Right ventricle myocardium superior (tissue), 1 donor: ENCODE measurements around the gene BCR. TPM values are rescaled to one million over a fixed set of nuclear protein-coding genes. Genes with fewer than 3 reads are reported as not detected.

ENCODE experiments used
- ATAC-seq: fragments of 200-7000 bp; cut with Tn5 transposase; one replicate; pipeline ENCODE4 v1.9.1; 2020; ENCODE audit warnings: mild to moderate bottlenecking; ENCODE audit not compliant: poor library complexity
- DNase-seq: peaks from one replicate; pipeline ENCODE4 v3.0.0-alpha.2; 2020
- intact Hi-C: fragments of 100-400 bp; cut with DNase I; formaldehyde crosslinking; loops from one replicate; pipeline ENCODE4 v1.11.2; 2022
- total RNA-seq: library from RNA; stranded (reverse); fragmentation: NEBNext Ultra II Directional; extraction: Animal tissue kit (Norgen Biotek cat#: 25700); gene quantifications from one replicate; pipeline ENCODE4 v1.2.1, GENCODE V29; 2021
- donor health status: DM: no; HTN: yes; CAD: no; lungs with severe emphysema.

The BCR gene
- total RNA-seq, 1 donor from 2014 or later: 28.2 TPM

DNA sequence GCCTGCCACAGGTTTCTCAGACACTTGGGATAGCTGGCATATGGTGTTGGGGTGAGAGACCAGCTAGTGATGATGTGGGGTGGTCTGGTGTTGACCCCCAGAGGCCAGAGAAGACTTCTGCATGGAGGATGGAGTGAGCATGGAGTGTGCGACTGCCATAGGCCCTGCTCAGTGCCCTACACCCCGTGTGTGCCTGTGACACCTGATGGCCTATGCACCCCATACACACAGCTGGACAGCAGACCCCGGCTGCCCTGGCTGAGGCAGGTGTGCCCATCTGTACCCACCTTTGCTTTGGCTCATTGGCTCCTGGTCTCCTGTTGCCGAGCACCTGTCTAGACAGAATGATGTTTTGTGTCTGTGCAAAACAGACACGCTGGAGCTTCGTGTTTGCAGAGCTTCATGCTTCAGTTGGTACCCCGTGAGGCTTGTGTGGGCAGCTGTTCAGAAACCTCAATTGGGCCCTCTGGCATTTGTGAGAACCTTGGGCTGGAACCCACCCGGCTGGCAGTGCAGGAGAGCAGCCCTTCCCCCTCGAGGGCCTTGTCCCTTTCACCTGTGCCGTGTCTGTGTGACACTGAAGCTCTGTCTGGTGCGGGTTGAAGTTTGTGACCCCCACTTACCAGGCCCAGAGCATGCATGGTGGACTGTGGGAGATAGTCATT lies 27.6 kb downstream of the BCR start:
- no peak for ATAC-seq
- no peak for DNase-seq
- intact Hi-C loops: no loop called here

DNA sequence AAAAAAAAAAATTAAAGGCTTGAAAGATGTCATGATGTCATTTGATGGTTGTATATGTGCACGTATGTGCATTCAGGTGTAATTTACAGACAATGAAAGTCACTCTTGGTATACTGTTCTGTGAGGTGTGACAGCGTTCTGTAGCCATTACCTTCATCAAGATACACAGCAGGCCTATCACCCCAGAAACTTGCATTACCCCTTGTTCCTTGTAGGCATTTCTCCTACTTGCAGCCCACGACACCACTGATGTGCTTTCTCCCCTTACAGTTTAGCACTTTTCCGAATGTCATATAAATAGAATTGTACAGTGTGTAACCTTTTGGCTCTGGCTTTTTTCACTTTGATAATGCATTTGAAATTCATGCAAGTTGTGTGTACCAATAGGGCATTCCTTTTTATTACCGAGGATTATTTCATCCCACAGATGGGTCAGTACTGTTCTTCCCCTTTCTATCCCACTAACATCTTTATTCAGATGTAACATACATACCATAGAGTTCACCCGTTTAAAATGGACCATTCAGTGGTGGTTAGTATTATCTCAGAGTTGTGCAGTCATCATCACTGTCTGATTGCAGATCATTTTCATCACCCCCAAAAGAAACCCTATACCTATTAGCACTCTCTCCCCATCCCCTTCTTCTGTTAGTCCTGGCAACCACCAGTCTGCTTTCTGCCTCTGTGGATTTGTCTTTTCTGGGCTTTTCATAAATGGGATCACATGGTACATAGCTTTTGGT lies 30.3 kb downstream of the BCR start:
- DNase-seq: no peak
- no peak for ATAC-seq
- intact Hi-C loops: no loop called here

DNA sequence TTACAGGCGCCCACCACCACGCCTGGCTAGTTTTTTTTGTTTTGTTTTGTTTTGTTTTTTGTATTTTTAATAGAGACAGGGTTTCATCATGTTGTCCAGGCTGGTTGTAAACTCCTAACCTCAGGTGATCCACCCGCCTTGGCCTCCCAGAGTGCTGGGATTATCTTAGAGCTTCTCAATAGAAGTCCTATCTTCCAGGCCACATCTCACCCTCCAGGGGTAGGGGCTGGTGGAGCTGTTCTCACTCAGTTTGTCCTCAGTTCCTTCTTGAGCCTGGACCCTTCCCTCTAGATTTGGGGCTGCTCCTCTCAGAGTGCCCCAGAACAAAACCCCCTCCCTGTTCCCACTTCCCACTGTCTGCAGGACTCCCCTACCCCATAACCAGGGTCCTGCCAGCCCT lies 31.3 kb downstream of the BCR start:
- ATAC-seq: no peak
- intact Hi-C loops: no loop called here
- DNase-seq: no peak

DNA sequence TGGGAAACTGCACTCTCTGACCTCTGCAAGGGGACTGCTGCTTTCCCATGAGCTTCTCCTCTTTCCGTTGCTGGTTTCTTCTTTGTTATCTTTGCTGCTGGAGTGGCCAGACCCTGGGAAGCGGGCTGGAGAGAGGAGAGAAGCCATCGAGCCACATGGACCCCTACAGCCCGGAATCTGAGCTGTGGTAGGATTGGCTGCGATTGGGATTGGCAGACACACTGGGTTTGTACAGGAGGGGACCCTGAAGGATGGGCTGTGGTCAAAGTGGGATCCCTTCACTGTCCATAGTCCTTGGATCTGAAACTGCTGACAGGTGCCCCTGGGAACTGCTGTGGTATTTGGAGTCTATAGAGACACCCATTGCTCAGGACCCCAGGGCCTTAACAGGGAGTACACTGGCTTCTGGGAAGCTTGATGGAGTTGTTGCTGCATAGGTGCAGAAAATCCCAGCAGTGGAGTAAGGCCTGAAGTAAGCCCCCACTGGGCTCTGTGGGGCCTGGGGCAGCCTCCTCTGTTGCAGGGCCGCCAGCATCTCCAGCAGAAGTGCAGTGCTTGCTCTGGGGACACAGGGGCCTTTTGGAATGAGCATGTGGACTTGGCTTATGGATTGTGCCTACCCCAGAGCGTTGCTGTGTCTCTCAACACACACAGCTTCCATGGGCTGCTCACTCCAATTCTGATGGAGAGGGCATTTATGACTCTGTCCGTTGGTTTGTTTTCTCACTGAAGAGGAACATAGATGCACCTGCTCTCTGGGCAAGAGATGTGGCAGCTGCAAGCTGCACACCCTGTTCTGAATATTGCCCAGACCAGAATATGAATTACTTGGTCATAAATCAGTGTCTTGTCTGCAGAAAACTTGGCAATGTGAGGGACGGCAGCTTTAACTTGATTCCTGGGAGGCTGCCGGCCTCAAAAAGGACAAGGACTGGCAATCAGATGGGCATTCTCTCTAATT lies 32.0 kb downstream of the BCR start:
- no peak for DNase-seq
- no peak for ATAC-seq
- intact Hi-C loops: no loop called here

DNA sequence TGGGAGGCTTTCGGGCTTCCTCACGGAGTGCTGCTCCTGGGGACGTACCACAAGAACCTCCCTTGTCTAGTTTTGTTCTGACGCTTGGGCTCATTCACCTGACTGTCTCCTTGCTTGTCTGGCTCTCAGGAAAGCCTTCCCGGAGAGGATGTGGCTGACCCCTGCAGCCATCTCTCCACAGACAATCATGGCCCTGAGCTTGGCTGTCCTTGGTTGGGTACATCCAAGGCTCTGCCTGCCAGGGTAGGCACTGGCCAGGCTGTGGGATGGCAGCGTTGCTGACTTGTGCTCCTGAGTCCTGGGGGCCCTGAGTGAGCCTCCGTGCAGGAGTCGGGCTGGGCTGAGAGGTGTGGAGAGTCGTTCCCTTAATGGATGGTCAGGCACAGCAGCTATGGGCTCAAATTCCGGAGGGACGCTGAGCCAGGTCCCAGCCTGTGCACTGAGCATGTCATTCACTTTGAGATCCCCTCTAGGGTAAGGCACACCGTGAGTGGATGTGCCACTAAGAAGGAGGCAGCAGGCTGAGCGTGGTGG lies 32.8 kb downstream of the BCR start:
- intact Hi-C loops: no loop called here
- ATAC-seq: no peak

DNA sequence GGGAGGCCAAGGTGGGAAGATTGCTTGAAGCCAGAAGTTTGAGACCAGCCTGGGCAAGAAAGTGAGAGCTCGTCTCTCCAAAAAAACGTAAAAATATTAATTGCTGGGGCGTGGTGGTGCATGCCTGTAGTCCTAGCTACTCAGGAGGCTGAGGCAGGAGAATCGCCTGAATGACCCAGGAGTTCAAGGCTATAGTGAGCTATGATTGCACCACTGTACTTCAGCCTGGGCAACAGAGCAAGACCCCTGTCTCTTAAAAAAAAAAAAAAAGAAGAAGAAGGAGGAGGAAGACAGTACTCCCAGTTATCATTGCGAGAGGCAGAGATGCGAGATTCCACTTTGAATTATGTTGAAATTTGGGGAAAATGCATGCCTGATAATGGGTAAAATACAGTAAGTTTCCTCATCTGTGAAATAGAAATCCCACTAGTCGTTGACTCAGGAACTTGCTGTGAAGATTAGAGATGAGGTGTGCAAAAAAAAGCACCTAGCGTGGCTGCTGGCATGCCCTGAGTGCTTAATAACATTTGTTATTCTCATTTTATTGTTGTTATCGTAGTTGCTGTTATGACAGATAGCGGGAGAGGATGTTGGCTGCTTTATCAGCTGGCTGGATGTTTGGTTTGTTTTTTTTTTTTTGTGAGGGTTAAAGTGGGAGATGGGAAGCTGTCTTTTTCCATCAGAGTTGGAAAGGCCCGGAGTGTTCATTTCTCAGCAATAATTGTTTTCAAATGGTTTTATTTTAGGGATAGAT lies 33.4 kb downstream of the BCR start:
- ATAC-seq (no peak), DNase-seq (no peak)
- intact Hi-C loops: no loop called here

More for the DNA sequence above, 32.8 kb downstream of the BCR start:
- DNase-seq: no peak

DNA sequence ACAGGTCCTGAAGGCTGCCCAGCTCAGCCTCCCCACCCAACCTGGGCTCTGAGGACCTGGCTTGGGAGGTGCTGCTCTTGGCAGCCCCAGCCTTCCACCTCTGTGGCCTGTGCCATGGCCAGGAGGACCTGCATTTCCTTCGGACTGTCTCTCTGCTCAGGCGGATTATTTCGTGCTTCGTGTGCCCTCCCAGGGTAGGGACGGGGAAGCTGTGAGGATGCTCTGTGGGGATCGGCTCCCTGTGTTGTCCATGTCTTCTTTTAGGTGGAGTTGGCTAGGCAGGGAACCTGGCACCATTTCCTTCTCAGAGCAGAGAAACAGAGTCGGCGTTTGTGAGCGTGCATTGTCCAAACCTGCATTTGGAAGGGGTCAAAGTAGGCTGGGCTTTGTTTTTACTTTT lies 34.1 kb downstream of the BCR start:
- no peak for ATAC-seq
- intact Hi-C loops: no loop called here
- DNase-seq: no peak

DNA sequence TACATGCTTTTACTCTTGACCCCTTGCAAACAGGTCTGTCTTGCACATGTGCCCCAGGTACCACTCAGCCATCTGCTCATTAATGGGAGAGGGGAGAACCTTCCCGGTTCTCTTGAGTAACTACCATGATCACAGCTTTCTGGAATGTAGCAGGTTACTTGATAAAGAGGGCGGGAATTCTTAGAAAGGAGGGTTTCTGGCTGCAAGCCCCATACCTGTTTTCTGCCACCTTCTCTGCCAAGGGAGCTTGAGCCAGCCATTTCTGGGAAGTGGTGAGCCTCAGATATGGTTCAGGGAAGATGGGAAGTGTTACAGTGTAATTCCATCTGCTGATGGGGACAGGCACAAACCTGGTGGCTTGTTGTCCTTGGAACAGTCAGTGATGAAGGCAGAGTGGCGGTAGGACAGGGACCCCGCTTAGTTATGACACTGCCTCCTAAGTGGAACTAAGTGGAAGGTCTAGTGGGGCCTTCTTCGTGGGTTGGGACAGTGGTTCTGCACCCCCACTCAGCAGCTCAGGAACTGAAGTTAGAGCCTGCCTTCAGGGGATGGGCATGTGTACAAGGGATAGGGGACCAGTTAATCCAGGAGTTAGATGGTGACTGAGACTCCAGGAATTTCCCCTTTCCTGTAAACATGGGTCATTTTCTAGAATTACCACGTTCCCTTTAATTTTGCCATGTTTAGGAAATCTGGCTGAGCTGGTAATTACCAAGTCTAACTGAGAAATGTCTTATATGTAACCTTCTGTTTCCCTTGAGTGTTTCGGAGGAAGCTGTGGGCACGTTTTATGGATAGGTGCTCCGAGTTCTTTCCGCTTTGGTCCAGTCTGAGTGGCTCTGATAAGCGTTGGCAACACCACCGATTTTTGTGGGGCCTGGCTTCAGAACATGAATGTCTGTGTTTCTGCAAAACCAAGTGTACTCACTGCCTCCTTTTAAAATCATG lies 35.3 kb downstream of the BCR start:
- intact Hi-C loops: no loop called here
- ATAC-seq (peak; percentile 48), DNase-seq (no peak)

DNA sequence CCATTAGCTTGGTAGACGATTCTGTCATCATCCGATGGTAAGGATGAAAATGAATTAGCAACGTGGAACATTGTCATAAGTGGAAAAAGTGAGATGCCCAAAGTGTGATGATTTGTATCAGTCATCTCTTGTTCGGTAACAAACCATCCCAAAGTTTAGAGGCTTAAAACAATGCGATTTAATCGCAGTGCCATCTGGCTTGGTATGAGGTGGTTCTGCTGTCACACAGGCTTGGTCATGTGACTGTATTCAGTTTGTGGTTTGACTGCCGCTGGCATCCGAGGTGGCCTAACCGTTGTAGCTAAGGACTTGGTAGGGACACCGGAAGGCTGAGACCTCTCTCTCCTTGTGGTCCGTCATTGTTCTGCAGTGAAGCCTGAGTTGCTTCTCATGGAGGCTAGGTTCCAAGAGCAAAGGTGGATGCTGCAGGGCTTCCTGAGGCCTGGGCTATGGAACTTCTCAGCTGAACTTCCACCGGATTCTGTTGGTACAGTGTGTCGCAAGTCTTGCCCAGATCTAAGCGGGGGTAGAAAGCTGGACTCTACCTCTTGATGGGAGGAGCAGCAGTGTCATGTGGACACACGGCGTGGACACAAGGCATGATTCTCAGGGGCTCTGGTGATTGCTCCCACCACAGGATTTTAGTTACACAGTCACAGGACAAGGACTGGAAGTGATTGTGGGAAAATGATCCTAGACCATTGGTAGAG lies 36.3 kb downstream of the BCR start:
- DNase-seq (no peak), ATAC-seq (no peak)
- intact Hi-C loops: no loop called here

DNA sequence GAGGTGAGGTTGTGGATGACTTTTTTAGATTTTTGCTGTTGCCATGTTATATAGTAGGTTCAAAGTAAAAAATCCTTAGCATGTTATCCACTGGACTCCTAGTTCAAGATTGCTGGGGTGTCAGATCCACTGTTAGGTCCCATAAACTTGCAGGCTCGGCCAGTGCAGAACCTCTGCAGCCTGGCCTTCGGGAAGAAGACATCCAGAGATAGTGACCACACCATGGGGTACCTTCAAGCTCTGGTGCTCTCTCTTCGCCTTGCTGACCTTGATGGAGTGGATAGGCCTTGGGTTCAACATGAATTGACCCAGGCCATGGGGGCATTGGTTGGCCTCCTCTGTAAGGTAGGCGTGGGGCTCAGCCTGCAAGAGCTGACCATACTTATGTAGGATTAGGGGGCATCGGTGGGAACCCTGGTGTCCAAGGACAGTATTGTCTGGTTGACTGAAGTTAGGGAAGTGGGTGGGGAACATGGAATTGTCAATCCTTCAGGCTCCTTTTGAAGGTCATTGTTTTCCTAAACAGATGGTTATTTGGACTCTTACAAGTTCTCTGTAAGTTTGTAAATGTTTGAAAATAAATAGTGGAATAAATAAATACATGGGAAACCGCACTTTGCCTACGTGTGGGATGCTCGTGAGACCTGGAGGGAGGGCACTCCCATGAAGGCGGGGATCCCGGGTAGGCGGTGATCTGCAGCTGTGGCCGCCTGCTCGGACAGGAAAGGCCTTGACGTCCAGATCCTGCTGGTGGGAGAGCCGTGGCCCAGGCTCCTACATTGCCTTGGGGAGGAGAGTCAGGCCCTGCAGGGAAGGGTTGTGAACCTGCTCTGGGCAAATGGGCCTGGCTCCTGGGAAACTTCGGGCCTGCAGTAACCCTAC lies 37.1 kb downstream of the BCR start:
- no peak for DNase-seq
- intact Hi-C loops: no loop called here
- peak; percentile 13 for ATAC-seq

DNA sequence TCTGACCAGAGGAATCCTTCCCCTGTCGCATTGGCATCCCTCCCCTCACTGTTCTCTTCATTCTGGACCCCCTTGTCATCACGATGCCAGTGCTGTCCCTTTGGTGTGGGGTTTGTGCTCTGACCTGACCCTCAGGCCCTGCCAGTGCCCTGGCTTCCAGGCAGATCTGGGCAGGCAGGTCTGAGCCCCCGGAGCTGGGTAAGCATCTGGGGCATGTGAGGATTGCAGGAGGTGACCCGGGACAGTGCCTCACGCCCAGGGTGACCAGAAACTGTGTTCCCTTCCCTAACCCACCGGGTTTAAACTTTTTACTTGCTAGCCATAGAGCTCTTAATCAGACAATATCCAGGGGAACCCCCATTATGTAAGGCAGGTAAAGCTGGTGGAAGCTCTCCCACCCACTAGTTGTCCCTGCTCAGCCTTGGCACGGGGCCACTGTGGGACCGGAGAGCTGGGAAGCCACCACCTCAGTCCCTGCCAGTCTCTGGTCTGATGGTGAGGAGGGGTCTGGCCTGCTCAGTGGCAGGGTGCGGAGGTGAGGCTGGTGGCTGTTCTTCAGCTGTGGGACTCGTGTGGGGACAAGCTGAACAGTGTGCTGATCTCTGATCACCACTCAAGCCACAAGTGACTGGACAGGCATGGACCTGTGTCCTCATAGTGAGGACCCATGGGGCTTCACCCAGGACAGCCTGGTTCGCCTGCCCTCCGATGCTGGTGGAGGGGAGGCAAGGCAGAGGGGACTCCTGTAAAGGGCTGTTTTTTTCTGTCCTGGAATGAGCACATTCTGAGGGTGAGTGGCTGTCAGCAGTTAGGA lies 38.0 kb downstream of the BCR start:
- no peak for DNase-seq
- ATAC-seq: no peak
- intact Hi-C loops: no loop called here

DNA sequence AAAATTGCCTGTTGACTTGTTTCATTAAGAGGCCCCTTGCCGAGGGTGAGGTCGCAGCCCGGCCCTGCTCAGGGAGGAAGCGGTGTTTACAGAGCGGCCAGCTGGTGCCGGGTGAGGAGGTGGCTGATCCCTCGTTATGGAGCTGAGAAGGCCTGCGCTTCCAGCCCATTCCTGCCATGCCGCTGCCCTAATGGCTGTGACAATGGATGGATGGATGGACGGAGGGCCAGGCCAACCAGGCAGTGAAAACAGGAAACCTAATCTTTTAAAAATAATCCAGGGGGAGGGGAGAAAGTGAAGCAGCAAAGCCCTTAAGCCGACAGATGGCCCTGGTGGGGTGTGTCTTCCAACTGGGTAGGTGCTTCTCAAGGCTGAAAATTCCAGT lies 38.5 kb downstream of the BCR start:
- DNase-seq (peak; percentile 78), ATAC-seq (peak; percentile 22)
- intact Hi-C loops: no loop called here

DNA sequence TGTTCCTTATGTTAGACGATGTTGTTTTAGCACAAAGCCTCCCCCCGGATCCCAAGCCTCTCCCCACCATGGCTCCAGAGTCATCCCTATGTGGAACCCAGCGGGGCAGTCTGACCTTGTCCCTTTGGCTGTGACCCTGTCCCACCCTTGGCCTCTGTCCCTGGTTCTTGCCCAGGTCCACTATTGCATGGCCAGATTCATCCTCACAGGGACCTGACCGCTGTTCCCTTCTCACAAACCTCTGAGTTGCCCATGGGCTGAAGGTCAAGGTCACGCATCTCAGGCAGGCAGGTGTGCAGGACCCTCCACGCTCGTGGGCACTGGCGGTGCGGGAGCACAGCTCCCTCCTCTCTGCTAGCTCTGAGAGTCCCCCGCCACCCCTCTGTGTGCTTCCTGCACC lies 39.0 kb downstream of the BCR start:
- ATAC-seq: no peak
- DNase-seq: no peak
- intact Hi-C loops: no loop called here

DNA sequence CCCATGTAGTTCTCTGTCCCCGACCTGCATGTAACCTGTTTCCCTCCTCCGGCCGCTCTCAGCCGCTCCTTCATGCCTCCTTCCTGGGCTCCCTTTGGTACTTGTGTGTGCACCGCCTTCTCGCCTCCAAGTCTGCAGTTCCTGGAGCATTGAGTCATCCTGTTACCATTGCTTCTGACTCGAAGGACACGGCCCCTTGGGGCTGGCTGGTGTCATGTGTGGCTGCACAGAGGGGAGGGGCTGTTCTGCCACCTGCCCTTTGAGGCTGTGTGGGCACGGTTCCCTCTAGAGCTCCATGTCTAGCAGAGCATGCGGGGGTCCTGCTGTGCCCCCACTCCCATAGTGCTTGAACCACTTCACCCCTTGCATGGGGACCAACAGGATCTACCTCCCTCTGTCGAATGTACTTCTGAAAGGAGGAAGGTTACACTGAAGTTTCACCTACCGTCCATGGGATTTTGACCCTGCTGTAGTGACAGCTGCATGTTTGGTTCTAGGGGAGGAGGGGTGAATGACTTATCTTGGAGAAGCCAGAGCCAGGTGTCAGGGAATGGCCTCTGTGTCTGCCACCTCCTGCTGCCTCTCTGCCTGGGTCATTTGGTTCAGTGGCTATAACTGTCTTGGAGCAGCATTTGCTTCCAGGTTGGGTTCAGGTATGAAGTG lies 39.6 kb downstream of the BCR start:
- ATAC-seq (no peak), DNase-seq (no peak)
- intact Hi-C loops: loop anchor here (5.0 kb wide), 1 partner anchor 38 kb away; the partner anchor contains the start of gene BCR
